SK-N-MC (cell line): Measurements from ENCODE around the gene OR2F1.

Experiments used
- EZH2 ChIP-seq: fragments of 200-600 bp; sonication (generic); IDR thresholded peaks from one replicate; pipeline ENCODE4 v1.6.1; 2017; ENCODE audit warnings: antibody characterized with exemption
- FOXP2 ChIP-seq: optimal IDR thresholded peaks from 2 replicates; pipeline ENCODE3; 2011; ENCODE audit warnings: mild to moderate bottlenecking, moderate library complexity; ENCODE audit not compliant: insufficient read depth; ENCODE audit errors: extremely low read length, control extremely low read depth
- POLR2AphosphoS5 ChIP-seq: IDR thresholded peaks from 2 replicates; pipeline ENCODE4 v1.6.1; 2012; ENCODE audit warnings: mild to moderate bottlenecking, low read depth, low read length, borderline replicate concordance

DNA sequence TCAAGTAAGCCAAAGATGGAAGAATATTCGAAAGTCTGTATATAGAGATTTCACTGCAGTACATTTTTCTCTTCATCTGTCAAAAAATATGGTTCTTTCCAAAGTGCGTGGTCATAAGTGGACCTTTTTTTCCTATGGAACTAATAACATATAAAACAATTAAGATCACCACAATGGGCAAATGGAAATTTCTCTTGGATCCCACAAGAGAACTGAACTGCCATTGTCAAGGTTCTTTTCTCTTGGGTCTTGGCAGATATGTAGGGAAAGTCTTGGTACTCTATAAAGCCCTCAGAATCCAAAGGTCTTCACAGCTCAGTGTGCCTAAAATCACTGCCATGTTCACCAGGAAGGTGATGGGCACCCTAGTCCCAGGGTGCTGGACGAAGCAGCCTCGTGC, 45.4 kb downstream of the OR2F1 start, which contains the start of gene OR6B1:
- TF ChIP-seq EZH2 (no peak), POLR2AphosphoS5 (no peak), FOXP2 (no peak)
